Measurements from ENCODE around the gene LMO2.

GRCh38 chr11:33931067-33931466 lies 39.2 kb upstream of the LMO2 start:
- TF ChIP-seq, protein P1, sequence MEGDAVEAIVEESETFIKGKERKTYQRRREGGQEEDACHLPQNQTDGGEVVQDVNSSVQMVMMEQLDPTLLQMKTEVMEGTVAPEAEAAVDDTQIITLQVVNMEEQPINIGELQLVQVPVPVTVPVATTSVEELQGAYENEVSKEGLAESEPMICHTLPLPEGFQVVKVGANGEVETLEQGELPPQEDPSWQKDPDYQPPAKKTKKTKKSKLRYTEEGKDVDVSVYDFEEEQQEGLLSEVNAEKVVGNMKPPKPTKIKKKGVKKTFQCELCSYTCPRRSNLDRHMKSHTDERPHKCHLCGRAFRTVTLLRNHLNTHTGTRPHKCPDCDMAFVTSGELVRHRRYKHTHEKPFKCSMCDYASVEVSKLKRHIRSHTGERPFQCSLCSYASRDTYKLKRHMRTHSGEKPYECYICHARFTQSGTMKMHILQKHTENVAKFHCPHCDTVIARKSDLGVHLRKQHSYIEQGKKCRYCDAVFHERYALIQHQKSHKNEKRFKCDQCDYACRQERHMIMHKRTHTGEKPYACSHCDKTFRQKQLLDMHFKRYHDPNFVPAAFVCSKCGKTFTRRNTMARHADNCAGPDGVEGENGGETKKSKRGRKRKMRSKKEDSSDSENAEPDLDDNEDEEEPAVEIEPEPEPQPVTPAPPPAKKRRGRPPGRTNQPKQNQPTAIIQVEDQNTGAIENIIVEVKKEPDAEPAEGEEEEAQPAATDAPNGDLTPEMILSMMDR (IDR thresholded peaks at IDR 0.05) = no peak
- no peak for TF ChIP-seq POLR2A (IDR thresholded peaks at IDR 0.05)
